Measurements from ENCODE around the gene TUBGCP6.
A peak's percentile ranks its signal among the peaks of the same experiment; 100 is the strongest.
"Not testable (repeated sequence)": the region's sequence is repeated elsewhere in the genome, so short reads cannot be mapped to it uniquely, and the experiment has no call there.

The TUBGCP6 gene

DNA sequence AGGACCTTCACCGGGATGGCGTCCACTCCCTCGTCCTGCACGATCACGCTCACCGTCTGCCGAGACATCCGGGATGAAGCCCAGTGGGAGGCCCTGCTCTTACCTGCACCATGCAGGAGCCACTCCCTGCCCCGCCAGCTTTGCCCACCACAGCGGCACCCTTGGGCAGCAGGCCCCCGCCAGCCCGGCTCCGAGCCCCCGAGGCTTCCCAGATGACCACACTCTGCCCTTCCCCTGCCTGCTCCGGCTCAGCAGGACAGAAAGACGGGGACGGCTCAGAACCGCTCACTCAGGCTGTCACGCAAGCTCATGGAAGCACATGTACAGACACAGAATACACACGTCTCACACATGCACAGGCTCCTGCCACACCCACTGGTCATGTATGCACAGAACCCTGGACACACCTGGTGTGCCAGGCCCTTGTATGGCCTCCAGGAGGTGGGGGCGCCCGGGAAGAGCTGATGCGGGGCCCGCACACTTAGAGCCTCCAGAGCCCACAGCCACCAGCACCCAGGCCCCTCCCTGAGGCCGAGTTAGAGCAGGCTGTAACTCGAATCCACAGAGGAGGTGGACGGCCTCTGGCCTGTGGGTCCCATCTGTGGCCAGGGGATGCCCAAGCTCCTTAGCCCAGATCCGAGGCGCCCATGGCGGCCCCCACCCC is 34.3 kb upstream of the TUBGCP6 start:
- no peak for DNase-seq (ENCODE audit: low read depth in 2 of 2)

GRCh38 chr22:50278461-50278860 is 33.6 kb upstream of the TUBGCP6 start:
- DNase-seq (ENCODE audit: low read depth in 2 of 2) = no peak

DNA sequence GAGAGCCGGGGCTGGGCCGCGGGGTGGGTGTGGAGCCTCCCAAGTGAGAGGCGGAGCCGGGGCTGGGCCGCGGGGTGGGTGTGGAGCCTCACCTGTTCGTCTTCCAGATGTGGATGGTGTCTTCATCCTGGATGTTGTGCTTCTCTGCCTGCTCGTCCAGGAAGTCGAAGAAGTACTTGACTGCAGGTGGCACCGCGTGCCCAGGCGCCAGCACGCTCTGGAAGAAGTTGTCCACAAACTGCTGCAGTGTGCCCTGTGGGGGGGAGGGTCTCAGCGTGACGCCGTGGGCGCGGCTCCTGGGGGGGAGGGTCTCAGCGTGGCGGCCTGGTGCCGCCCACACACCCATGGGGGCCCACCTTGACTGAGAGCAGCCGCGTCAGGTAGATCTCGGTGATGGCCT is 32.9 kb upstream of the TUBGCP6 start:
- DNase-seq (ENCODE audit: low read depth in 2 of 2) = no peak

DNA sequence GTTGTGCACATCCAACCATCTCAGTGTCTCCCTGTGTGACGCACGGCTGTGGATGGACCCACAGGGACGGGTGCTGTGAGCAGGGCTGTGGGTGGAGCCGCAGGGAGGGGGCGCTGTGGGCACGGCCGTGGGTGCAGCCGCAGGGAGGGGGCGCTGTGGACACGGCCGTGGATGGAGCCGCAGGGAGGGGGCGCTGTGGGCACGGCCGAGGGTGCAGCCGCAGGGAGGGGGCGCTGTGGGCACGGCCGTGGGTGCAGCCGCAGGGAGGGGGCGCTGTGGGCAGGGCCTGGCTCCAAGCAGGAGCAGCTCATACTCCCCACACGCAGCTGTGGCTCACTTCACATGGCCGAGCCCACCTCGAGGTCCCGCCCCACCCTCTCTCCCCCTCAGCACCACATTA is 31.3 kb upstream of the TUBGCP6 start:
- no peak for DNase-seq (ENCODE audit: low read depth in 2 of 2)

- no peak for DNase-seq (ENCODE audit: low read depth in 2 of 2)
These were observed 30.6 kb upstream of the TUBGCP6 start for GRCh38 chr22:50275181-50276055.

DNA sequence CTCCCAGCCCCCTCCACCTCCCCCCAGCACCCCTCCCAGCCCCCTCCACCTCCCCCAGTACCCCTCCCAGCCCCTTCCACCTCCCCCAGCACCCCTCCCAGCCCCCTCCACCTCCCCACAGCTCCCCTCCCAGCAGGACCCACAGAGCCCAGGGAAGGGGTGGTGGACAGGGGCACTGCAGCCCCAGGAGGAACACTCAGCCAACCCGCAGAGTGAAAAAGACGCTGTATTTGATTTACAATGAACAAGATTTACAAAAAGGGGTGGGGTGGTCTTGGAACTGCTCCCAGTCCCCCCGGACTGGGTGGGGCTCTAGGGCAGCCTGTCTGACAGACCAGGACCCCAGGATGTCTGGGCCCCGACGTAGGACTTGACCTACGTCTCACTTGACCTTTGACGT is 29.9 kb upstream of the TUBGCP6 start:
- DNase-seq (ENCODE audit: low read depth in 2 of 2) = no peak

DNA sequence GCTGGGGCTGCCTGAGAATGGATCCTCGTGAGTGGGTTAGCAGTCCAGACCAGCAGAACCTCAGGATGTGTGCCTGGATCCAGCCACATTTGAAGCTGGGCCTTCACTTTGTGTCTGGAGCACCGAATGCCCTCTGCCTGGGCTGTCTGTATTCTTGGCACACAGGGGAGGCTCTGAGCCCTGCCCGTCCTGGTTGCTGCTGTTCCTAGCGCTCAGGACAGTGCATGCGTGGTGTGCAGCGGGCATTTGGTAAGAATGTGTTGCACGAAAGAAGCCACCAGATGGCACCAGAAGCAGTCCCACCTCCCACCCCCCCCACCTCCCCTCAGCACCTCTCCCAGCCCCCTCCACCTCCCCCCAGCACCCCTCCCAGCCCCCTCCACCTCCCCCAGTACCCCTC is 29.5 kb upstream of the TUBGCP6 start:
- no peak for DNase-seq (ENCODE audit: low read depth in 2 of 2)

DNA sequence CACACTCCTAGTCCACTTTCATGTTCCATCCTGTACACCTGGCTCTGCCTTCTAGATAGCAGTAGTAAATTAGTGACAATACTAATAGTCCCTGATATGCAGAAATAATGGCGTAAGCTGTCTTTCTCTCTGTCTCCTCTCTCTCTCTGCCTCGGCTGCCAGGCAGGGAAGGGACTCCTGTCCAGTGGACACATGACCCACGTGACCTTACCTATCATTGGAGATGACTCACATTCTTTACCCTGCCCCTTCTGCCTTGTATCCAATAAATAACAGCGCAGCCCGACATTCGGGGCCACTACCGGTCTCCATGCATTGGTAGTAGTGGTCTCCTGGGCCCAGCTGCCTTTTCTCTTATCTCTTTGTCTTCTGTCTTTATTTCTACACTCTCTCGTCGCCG is 29.0 kb upstream of the TUBGCP6 start:
- DNase-seq (ENCODE audit: low read depth in 2 of 2) = not testable (repeated sequence)

GRCh38 chr22:50273352-50273751 is 28.5 kb upstream of the TUBGCP6 start:
- not testable (repeated sequence) for DNase-seq (ENCODE audit: low read depth in 2 of 2)

DNA sequence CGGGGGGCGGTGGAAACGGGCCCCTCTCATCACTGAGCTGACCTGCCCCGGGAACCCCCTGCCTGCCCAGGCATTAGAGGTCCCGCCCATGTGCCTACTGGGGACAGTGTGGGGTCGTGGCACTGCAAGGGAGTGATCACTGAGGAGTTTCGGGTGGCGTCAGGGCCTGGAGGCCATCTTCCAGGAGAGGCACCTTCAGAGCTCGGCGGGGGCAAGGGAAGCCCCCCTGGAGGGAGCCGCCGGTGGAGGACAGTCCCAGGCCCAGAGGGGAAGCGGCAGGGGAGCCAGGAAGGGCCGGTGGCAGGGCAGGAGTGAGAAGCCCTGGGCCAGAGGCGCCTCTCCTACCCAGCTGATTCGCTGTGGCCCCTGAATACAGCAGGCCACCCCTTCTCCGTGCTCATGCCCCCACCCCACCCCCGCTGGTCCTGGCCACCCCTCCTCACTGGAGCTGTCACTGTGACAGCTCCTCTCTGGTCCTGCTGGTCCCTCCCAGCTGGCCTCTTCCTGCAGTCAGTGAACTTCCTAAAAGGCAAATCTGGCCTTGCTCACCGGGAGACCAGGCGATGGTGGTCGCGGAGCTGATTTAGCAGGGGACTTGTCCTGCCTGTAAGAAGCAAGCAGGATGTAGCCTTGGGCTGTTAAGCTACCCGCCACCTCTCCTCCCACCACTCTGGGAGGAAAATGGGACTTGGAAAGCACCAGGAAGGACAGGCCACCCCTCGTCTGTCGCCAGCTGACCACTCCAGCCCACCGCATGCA is 27.4 kb upstream of the TUBGCP6 start:
- no peak for DNase-seq (ENCODE audit: low read depth in 2 of 2)

DNA sequence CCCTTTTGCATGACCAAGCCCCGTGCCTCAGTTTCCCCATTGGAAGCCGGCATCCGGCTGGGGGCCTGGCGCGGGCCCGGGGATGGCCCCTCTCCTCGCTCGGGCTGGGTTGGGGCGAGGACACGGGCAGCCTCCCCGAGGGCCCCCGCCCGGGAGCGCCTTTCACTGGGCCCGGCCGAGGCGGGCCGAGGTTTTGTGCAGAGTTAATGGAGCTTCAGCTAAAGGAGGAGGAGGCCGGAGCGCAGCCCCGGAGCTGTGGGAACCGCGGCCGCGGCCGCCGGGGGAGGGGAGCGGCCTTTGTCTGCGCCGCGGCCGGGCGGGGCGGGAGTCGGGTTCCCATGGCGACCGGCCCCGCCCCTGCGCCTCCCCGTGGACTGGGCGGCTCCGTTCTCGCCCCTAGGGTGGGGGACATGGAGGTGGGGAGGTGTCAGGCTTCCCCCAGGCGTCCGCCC is 26.7 kb upstream of the TUBGCP6 start:
- DNase-seq (ENCODE audit: low read depth in 2 of 2) = no peak

DNA sequence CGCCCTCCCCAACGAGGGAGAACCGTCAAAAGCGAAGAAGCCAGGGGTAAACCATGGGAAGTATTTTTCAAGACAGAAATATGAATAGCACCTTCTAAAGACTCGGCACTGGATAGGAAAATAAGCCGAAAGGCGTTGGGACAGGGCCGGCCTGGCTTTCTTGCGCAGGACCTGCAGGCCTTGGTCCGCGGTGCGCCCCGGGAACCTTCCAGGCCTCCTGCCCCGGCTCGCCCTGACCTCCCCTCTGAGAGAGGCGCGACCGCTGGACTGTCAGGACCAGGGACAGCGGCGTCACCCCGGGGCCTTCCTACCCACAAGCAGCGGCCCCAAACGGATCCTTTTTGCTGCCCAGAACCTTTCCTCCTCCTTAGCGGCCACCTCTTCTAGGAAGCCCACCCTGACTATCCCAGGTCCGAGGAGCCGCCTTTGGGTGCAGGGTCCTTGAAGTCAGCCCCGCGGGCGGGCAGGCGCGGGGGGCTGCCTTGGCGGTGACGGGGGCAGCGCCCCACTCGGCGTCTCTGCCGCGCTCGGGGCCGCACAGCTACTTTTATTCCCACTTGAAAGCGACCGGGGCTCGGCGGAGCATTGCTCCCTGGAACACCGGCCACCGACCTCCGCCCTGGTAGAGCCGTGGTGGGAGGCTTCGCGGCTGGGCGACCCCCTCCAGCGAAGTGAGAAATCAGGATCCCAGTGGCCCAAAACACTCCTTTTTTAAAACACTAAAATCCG is 26.0 kb upstream of the TUBGCP6 start:
- DNase-seq (ENCODE audit: low read depth in 2 of 2) = peak in 1 of 2 donors; percentile 29

GRCh38 chr22:50269970-50270665 is 25.3 kb upstream of the TUBGCP6 start, which contains the start of gene MAPK11:
TSS of gene MAPK11 (minus strand) at chr22:50270380. CDS start at chr22:50270292, 88 bp downstream.
- peak; percentile 50 to 54 for DNase-seq (ENCODE audit: low read depth in 2 of 2)

DNA sequence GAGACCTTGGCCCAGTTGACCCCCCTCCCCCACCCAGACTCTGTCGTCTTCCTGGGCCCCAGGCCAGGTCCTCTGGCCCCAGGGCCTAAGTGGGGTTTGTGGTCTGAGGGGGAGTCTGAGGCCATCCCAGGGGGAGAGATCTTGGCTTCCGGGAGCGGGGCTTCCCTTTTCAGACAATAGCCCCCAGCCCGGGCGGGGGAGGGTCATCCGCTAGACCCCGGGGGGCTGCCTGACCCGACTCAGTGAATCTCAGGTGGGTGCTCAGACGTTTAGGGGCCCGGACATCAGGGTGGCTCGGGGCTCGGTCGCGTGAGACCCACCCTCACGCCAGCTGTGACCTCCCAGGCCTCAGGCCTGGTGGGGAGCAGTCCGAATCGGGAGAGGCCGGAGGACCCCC is 24.7 kb upstream of the TUBGCP6 start:
- no peak for DNase-seq (ENCODE audit: low read depth in 2 of 2)

GRCh38 chr22:50268655-50269113 is 23.9 kb upstream of the TUBGCP6 start:
- DNase-seq (ENCODE audit: low read depth in 2 of 2) = no peak

DNA sequence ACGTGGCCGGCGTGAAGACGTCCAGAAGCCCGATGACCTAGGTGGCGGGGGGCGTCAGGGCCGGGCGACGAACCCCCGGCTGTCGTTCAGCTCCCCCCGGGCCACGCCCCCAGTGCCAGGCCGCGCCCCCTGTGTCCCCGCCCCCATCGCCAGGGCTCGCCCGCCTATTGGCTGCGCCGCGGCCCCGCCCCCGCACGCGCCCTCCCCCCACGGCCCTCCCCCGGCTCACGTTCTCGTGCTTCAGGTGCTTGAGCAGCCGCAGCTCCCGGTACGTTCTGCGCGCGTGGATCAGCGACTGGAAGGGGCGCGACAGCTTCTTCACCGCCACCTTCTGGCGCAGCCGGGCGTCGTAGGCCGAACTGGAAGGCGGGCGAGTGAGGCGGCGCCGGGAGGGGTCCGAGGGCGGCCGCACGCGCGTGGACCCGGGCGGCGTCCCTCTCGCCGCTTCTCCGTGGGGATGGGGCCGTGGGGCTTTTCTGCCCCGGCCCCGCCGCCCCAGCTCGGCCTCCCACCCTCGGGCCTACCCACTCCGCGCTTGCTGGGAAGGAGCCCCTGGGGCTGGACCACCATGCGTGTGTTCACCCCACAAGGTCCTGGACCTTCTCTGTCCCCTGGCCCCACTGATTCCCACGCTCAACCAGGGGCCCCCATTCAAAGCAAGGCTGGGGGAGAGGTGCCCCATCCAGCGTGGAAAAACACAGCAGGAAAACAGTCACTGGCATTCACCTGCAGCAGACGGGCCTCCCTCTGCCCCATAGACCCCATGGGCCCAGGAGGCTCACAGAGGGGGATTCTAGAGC is 23.0 kb upstream of the TUBGCP6 start:
- no peak for DNase-seq (ENCODE audit: low read depth in 2 of 2)

DNA sequence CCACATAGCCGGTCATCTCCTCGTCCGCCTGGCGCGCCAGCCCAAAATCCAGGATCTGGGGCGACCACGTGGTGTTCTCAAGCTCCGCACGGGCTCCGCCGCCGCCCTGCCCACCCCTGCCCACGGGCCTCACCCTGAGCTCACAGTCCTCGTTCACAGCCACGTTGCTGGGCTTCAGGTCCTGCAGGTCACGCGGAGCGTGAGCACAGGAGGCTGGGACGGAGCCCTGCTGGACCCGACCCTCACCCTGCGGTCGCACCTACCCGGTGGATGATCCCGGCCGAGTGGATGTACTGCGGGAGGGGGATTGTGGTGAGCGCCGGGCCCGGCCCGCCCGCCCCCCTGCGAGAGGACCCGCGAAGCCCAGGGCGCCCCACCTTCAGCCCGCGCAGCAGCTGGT is 22.2 kb upstream of the TUBGCP6 start:
- no peak for DNase-seq (ENCODE audit: low read depth in 2 of 2)

DNA sequence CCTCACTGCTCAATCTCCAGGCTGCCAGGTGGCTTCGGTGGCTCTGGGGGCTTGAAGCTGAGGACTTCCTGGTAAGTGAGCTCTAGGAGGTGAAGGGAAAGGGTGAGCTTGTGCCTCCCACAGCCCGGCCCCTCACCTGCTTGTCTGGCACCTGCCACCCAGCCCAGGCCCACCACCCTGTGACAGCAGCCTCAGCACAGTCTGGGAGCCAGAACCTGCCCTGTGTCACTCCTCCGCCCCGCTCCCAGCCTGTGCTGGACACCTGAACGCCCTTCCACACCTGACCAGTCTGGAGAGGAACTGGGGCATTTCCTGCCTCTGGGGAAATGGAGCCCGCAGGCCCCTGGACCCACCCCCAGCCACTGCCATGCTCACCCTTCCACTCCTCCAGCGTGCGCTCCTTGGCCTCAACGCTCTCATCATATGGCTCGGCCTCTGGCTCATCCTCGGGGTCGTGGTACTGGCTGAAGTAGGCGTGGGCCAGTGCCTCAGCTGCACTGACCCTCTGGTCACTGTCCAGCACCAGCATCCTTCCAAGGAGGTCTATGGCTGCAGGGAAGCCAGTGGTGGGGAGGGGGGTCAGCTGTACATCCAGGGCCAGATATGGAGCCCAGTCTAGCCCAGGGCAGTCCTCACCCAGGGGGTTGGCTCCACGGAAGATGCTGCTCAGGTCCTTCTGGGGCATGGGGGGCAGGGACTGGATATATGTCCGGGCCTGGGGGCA is 20.3 kb upstream of the TUBGCP6 start:
- DNase-seq (ENCODE audit: low read depth in 2 of 2) = no peak

- no peak for DNase-seq (ENCODE audit: low read depth in 2 of 2)
These were observed 19.4 kb upstream of the TUBGCP6 start for GRCh38 chr22:50264104-50264745.

Data from activated CD8-positive, alpha-beta memory T cell treated with anti-CD3 and anti-CD28 coated beads for 4 hours (primary cell).